Prostate gland (tissue), 2 donors: ENCODE results near the gene CHD5.

Source experiments
- CTCF ChIP-seq, 4 experiments: fragments of 200-600 bp in 2 of 4; fragments of 450-650 bp in 2 of 4; sonication (generic) in 2 of 4; IDR thresholded peaks; 1 replicate in 3 of 4; 2 replicates in 1 of 4; pipeline ENCODE4 v1.5.1; 2016 to 2019; ENCODE audit warnings: antibody characterized with exemption in 4 of 4, mild to moderate bottlenecking in 2 of 4, moderate library complexity in 2 of 4
- POLR2A ChIP-seq: fragments of 450-650 bp; IDR thresholded peaks from one replicate; pipeline ENCODE4 v1.6.1; 2016; ENCODE audit warnings: antibody characterized with exemption, mild to moderate bottlenecking
- POLR2AphosphoS5 ChIP-seq: sonication (generic); formaldehyde crosslinking; IDR thresholded peaks from one replicate; pipeline ENCODE4 v1.6.1; 2017; ENCODE audit warnings: antibody characterized with exemption

GRCh38 chr1:6168947-6169586, 11.1 kb downstream of the CHD5 start:
- TF ChIP-seq CTCF (IDR thresholded peaks at IDR 0.05) (no peak), POLR2AphosphoS5 (no peak), POLR2A (no peak)
